ENCODE data around the gene OGDHL. TPM values are rescaled to one million over a fixed set of nuclear protein-coding genes. Genes with fewer than 3 reads are reported as not detected.

Gene OGDHL
- total and polyA plus RNA-seq, 2 donors (not counting 3 experiments of a cell fraction or from before 2014, with no cell fraction given), result 0.43 to 1.0 TPM

- no peak for TF ChIP-seq MYC (IDR thresholded peaks at IDR 0.05; ENCODE audit: low read depth, low read length)
- CTCF ChIA-PET, result interaction anchor here (0.9 kb wide), 1 partner anchor 167 kb away, joined by 3 read pairs; no protein-coding TSS in a partner anchor
- intact Hi-C loops (cut with micrococcal nuclease), result loop anchor here (5.0 kb wide), 1 partner anchor 168 kb away; no protein-coding TSS in a partner anchor
Observed at GRCh38 chr10:49759787-49760551, 2.2 kb downstream of the OGDHL start.

GRCh38 chr10:49758249-49758930 lies 3.7 kb downstream of the OGDHL start:
- ChIA-PET POLR2A (no interaction called here), CTCF (no interaction called here)
- no peaks in the 10 kb centered on the region for H3K36me3 ChIP-seq (ENCODE audit: control insufficient read depth in 2 of 2, extremely low read depth in 1 of 2, insufficient read depth in 2 of 2, low read length in 2 of 2)
- H3K9ac ChIP-seq (replicated peaks; ENCODE audit: extremely low read depth, insufficient read depth, low read length), result no peak overlapping the region
- DNase-seq (ENCODE audit: low read depth, low spot score), result no peak
- no peak overlapping the region for H3K27ac ChIP-seq (ENCODE audit: insufficient read depth, low read depth, low read length)
- dilution Hi-C loops (cut with MboI; ENCODE audit: extremely low pct_ligation_motif_present, low sequenced_read_pairs) (no loop called here), intact Hi-C loops (cut with micrococcal nuclease) (no loop called here)
- peaks cover 0 to 1% of the 10 kb centered on the region in 2 experiments for H3K27me3 ChIP-seq (ENCODE audit: control insufficient read depth in 2 of 2, insufficient read depth in 2 of 2, low read length in 2 of 2)
- no peaks in the 10 kb centered on the region for H3K9me3 ChIP-seq (replicated peaks; ENCODE audit: control insufficient read depth, insufficient read depth, low read length)
- no peaks in the 10 kb centered on the region for H3K9me1 ChIP-seq (replicated peaks; ENCODE audit: control insufficient read depth, extremely low read depth, insufficient read depth, low read length)
- peaks cover 3% of the 10 kb centered on the region for H3K4me1 ChIP-seq (ENCODE audit: control insufficient read depth, extremely low read depth, insufficient read depth, low read length)
- H3K79me2 ChIP-seq (ENCODE audit: control insufficient read depth, insufficient read depth, low read length), result no peaks in the 10 kb centered on the region
- H3K4me3 ChIP-seq (replicated peaks in 1 of 3; ENCODE audit: insufficient read depth in 1 of 3, low read depth in 1 of 3, low read length in 3 of 3), result no peak overlapping the region
- no peak overlapping the region for H3K4me2 ChIP-seq (ENCODE audit: insufficient read depth, low read length)
- H2AFZ ChIP-seq (ENCODE audit: low read depth, low read length), result no peak overlapping the region
- BruUV-seq (replicated peaks), result no TSS peak
- no peak for FAIRE-seq
- no peaks in the 10 kb centered on the region for H4K20me1 ChIP-seq (replicated peaks; ENCODE audit: control insufficient read depth, extremely low read depth, insufficient read depth, low read length)
- TF ChIP-seq JUN (IDR thresholded peaks at IDR 0.05; ENCODE audit: borderline replicate concordance, insufficient read depth, insufficient read length, low read depth), result no peak
- no peak for TF ChIP-seq POLR2A (IDR thresholded peaks at IDR 0.05; ENCODE audit: low read depth, low read length)
- no peak for TF ChIP-seq EZH2 (IDR thresholded peaks at IDR 0.05; ENCODE audit: borderline replicate concordance, low read depth, low read length, severe bottlenecking)
- TF ChIP-seq, protein P1, sequence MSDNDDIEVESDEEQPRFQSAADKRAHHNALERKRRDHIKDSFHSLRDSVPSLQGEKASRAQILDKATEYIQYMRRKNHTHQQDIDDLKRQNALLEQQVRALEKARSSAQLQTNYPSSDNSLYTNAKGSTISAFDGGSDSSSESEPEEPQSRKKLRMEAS (IDR thresholded peaks at IDR 0.05; ENCODE audit: insufficient read depth, insufficient read length), result no peak
- no peak for TF ChIP-seq FOS (IDR thresholded peaks at IDR 0.05; ENCODE audit: borderline replicate concordance, insufficient read depth, low read length)
- no peak for TF ChIP-seq POLR2AphosphoS5 (IDR thresholded peaks at IDR 0.05; ENCODE audit: insufficient read depth, low read depth, low read length)
- no peak for TF ChIP-seq MYC (IDR thresholded peaks at IDR 0.05; ENCODE audit: low read depth, low read length)
- no peak for TF ChIP-seq CTCF (IDR thresholded peaks at IDR 0.05; ENCODE audit: extremely low read depth in 1 of 2, insufficient read depth in 1 of 2, low read depth in 1 of 2, low read length in 2 of 2)
- TF ChIP-seq GATA2 (IDR thresholded peaks at IDR 0.05; ENCODE audit: insufficient read depth, insufficient read length, low read depth, low read length), result no peak

More at GRCh38 chr10:49759787-49760551, 2.2 kb downstream of the OGDHL start:
- BruUV-seq (replicated peaks), result no TSS peak
- Histone ChIP-seq H3K27ac (ENCODE audit: insufficient read depth, low read depth, low read length) (no peak overlapping the region), H4K20me1 (replicated peaks; ENCODE audit: control insufficient read depth, extremely low read depth, insufficient read depth, low read length) (no peaks in the 10 kb centered on the region), H3K27me3 (ENCODE audit: control insufficient read depth in 2 of 2, insufficient read depth in 2 of 2, low read length in 2 of 2) (peaks cover 0 to 1% of the 10 kb centered on the region in 2 experiments), H3K9me1 (replicated peaks; ENCODE audit: control insufficient read depth, extremely low read depth, insufficient read depth, low read length) (no peaks in the 10 kb centered on the region), H2AFZ (ENCODE audit: low read depth, low read length) (no peak overlapping the region), H3K79me2 (ENCODE audit: control insufficient read depth, insufficient read depth, low read length) (no peaks in the 10 kb centered on the region), H3K36me3 (ENCODE audit: control insufficient read depth in 2 of 2, extremely low read depth in 1 of 2, insufficient read depth in 2 of 2, low read length in 2 of 2) (no peaks in the 10 kb centered on the region), H3K4me1 (ENCODE audit: control insufficient read depth, extremely low read depth, insufficient read depth, low read length) (peaks cover 3% of the 10 kb centered on the region), H3K4me3 (replicated peaks in 1 of 3; ENCODE audit: insufficient read depth in 1 of 3, low read depth in 1 of 3, low read length in 3 of 3) (no peak overlapping the region), H3K9me3 (replicated peaks; ENCODE audit: control insufficient read depth, insufficient read depth, low read length) (no peaks in the 10 kb centered on the region), H3K9ac (replicated peaks; ENCODE audit: extremely low read depth, insufficient read depth, low read length) (no peak overlapping the region), H3K4me2 (ENCODE audit: insufficient read depth, low read length) (no peak overlapping the region)
- FAIRE-seq (no peak), DNase-seq (ENCODE audit: low read depth, low spot score) (no peak)
- POLR2A ChIA-PET, result no interaction called here
- dilution Hi-C loops (cut with MboI; ENCODE audit: extremely low pct_ligation_motif_present, low sequenced_read_pairs), result no loop called here
